ENCODE measurements around the gene VKORC1L1. TPM values are rescaled to one million over a fixed set of nuclear protein-coding genes. Genes with fewer than 3 reads are reported as not detected.
"Not testable (repeated sequence)": the region's sequence is repeated elsewhere in the genome, so short reads cannot be mapped to it uniquely, and the experiment has no call there.

The VKORC1L1 gene
- polyA plus RNA-seq, 6 donors from 2014 or later: 2.3 to 3.8 (median 2.8) TPM

GRCh38 chr7:65979583-65980477 is 107.0 kb downstream of the VKORC1L1 start:
- Mint-ChIP-seq H3K9me3 (no peaks in the 10 kb centered on the region), H3K27me3 (no peaks in the 10 kb centered on the region), H3K36me3 (no peaks in the 10 kb centered on the region), H3K27ac (peak overlapping the region in 2 of 6 donors; percentile 42 to 67), H3K4me1 (peaks cover 14 to 26% (median 17%) of the 10 kb centered on the region in 3 donors), H3K4me3 (peak overlapping the region in 7 of 8 donors; percentile 25 to 90 (median 73))
- no peak for ATAC-seq (ENCODE audit: low read depth in 2 of 2)
- DNase-seq: no peak

- H3K4me3 Mint-ChIP-seq: peak overlapping the region; percentile 71 to 90 (median 82)
- peak overlapping the region in 5 of 6 donors; percentile 5 to 92 (median 76) for H3K27ac Mint-ChIP-seq
- ATAC-seq (ENCODE audit: low read depth in 2 of 2) (peak; percentile 44 to 48), DNase-seq (peak; percentile 41)
- no peaks in the 10 kb centered on the region for H3K9me3 Mint-ChIP-seq
- no peaks in the 10 kb centered on the region for H3K36me3 Mint-ChIP-seq
- no peaks in the 10 kb centered on the region for H3K27me3 Mint-ChIP-seq
- peaks cover 14 to 26% (median 17%) of the 10 kb centered on the region in 3 donors for H3K4me1 Mint-ChIP-seq
Observed at GRCh38 chr7:65980478-65981250, 107.8 kb downstream of the VKORC1L1 start.

- peak within 1 kb of the TSS; percentile 73 to 90 (median 82) for H3K4me3 Mint-ChIP-seq
- H3K27ac Mint-ChIP-seq: peak within 1 kb of the TSS in 4 of 6 donors; percentile 41 to 92 (median 74)
- peak; percentile 93 to 96 for ATAC-seq (ENCODE audit: low read depth in 2 of 2)
- H3K36me3 Mint-ChIP-seq: no peaks in the 10 kb centered on the region
- peak; percentile 86 for DNase-seq
- no peaks in the 10 kb centered on the region for H3K27me3 Mint-ChIP-seq
- H3K4me1 Mint-ChIP-seq: peaks cover 14 to 26% (median 17%) of the 10 kb centered on the region in 3 donors
- no peaks in the 10 kb centered on the region for H3K9me3 Mint-ChIP-seq
Observed at GRCh38 chr7:65981965-65982792, 109.3 kb downstream of the VKORC1L1 start, which contains the start of gene GUSB. GUSB (minus strand) TSS chr7:65982213; CDS start chr7:65982183, 30 bp downstream.

GRCh38 chr7:65983965-65984658 is 111.2 kb downstream of the VKORC1L1 start:
- DNase-seq: no peak
- H3K4me3 Mint-ChIP-seq: peak overlapping the region in 2 of 8 donors; percentile 24 to 30
- peak overlapping the region in 1 of 6 donors; percentile 89 for H3K27ac Mint-ChIP-seq
- no peaks in the 10 kb centered on the region for H3K27me3 Mint-ChIP-seq
- ATAC-seq (ENCODE audit: low read depth in 2 of 2): no peak
- H3K9me3 Mint-ChIP-seq: no peaks in the 10 kb centered on the region
- H3K36me3 Mint-ChIP-seq: no peaks in the 10 kb centered on the region
- H3K4me1 Mint-ChIP-seq: peaks cover 11 to 26% (median 12%) of the 10 kb centered on the region in 3 donors

GRCh38 chr7:65988084-65988483 is 115.2 kb downstream of the VKORC1L1 start:
- Mint-ChIP-seq H3K4me1 (peaks cover 0 to under 1% (median 0%) of the 10 kb centered on the region in 3 donors), H3K36me3 (no peaks in the 10 kb centered on the region), H3K4me3 (no peak overlapping the region), H3K9me3 (no peaks in the 10 kb centered on the region), H3K27ac (no peak overlapping the region), H3K27me3 (no peaks in the 10 kb centered on the region)
- no peak for DNase-seq
- ATAC-seq (ENCODE audit: low read depth in 2 of 2): no peak

- not testable (repeated sequence) for H3K27me3 Mint-ChIP-seq; H3K36me3 Mint-ChIP-seq; DNase-seq; H3K9me3 Mint-ChIP-seq; H3K4me3 Mint-ChIP-seq; H3K27ac Mint-ChIP-seq; ATAC-seq (ENCODE audit: low read depth in 2 of 2); H3K4me1 Mint-ChIP-seq
Observed at GRCh38 chr7:65988503-65988902, 115.6 kb downstream of the VKORC1L1 start.

- Mint-ChIP-seq H3K36me3 (no peaks in the 10 kb centered on the region), H3K4me1 (no peaks in the 10 kb centered on the region), H3K4me3 (no peak overlapping the region), H3K27me3 (no peaks in the 10 kb centered on the region), H3K9me3 (no peaks in the 10 kb centered on the region), H3K27ac (no peak overlapping the region)
- no peak for ATAC-seq (ENCODE audit: low read depth in 2 of 2)
- DNase-seq: no peak
Observed at GRCh38 chr7:65989694-65990080, 116.8 kb downstream of the VKORC1L1 start.

- not testable (repeated sequence) for H3K27me3 Mint-ChIP-seq; H3K4me3 Mint-ChIP-seq; H3K27ac Mint-ChIP-seq; H3K9me3 Mint-ChIP-seq; H3K4me1 Mint-ChIP-seq; ATAC-seq (ENCODE audit: low read depth in 2 of 2); H3K36me3 Mint-ChIP-seq; DNase-seq
Observed at GRCh38 chr7:65991829-65992228, 119.0 kb downstream of the VKORC1L1 start.

GRCh38 chr7:65992526-65992925 is 119.7 kb downstream of the VKORC1L1 start:
- DNase-seq: no peak
- Mint-ChIP-seq H3K27ac (no peak overlapping the region), H3K27me3 (no peaks in the 10 kb centered on the region), H3K36me3 (no peaks in the 10 kb centered on the region), H3K4me1 (no peaks in the 10 kb centered on the region), H3K4me3 (no peak overlapping the region), H3K9me3 (no peaks in the 10 kb centered on the region)
- no peak for ATAC-seq (ENCODE audit: low read depth in 2 of 2)

GRCh38 chr7:65994984-65995383 is 122.1 kb downstream of the VKORC1L1 start:
- H3K9me3 Mint-ChIP-seq; DNase-seq; H3K4me3 Mint-ChIP-seq; H3K36me3 Mint-ChIP-seq; H3K4me1 Mint-ChIP-seq; H3K27ac Mint-ChIP-seq; ATAC-seq (ENCODE audit: low read depth in 2 of 2); H3K27me3 Mint-ChIP-seq: not testable (repeated sequence)

- DNase-seq; H3K4me3 Mint-ChIP-seq; H3K9me3 Mint-ChIP-seq; H3K36me3 Mint-ChIP-seq; H3K4me1 Mint-ChIP-seq; H3K27me3 Mint-ChIP-seq; H3K27ac Mint-ChIP-seq; ATAC-seq (ENCODE audit: low read depth in 2 of 2): not testable (repeated sequence)
Observed at GRCh38 chr7:66000823-66001417, 128.0 kb downstream of the VKORC1L1 start.

GRCh38 chr7:66005115-66005671 is 132.3 kb downstream of the VKORC1L1 start:
- ATAC-seq (ENCODE audit: low read depth in 2 of 2); H3K4me1 Mint-ChIP-seq; H3K9me3 Mint-ChIP-seq; DNase-seq; H3K27me3 Mint-ChIP-seq; H3K27ac Mint-ChIP-seq; H3K4me3 Mint-ChIP-seq; H3K36me3 Mint-ChIP-seq: not testable (repeated sequence)

Data from naive B cell (primary cell).